ENCODE data around the gene PLGRKT. TPM values are rescaled to one million over a fixed set of nuclear protein-coding genes. Genes with fewer than 3 reads are reported as not detected.
A peak's percentile ranks its signal among the peaks of the same experiment; 100 is the strongest.
"Not testable (repeated sequence)": the region's sequence is repeated elsewhere in the genome, so short reads cannot be mapped to it uniquely, and the experiment has no call there.

The PLGRKT gene
- total RNA-seq, 2 donors from 2014 or later, result 21.0 to 31.1 TPM

- Mint-ChIP-seq H3K36me3 (ENCODE audit: low read depth) (no peaks in the 10 kb centered on the region), H3K4me1 (peaks cover 7% of the 10 kb centered on the region), H3K27ac (peak overlapping the region; percentile 44), H3K27me3 (ENCODE audit: insufficient read depth) (no peaks in the 10 kb centered on the region), H3K4me3 (peak overlapping the region; percentile 29), H3K9me3 (peaks cover 4% of the 10 kb centered on the region)
- Histone ChIP-seq H3K36me3 (ENCODE audit: control insufficient read depth, insufficient read depth, low read length) (no peaks in the 10 kb centered on the region), H3K4me3 (ENCODE audit: low read length) (peak overlapping the region; percentile 49), H3K4me1 (ENCODE audit: control insufficient read depth, insufficient read depth, low read length) (no peaks in the 10 kb centered on the region), H3K9ac (ENCODE audit: extremely low read depth, low read length, poor library complexity, severe bottlenecking) (no peak overlapping the region), H3K27ac (ENCODE audit: low read depth, low read length) (no peak overlapping the region), H3K27me3 (ENCODE audit: control insufficient read depth, insufficient read depth, low read length, poor library complexity, severe bottlenecking) (no peaks in the 10 kb centered on the region), H3K9me3 (ENCODE audit: control insufficient read depth, low read length) (no peaks in the 10 kb centered on the region)
- 50 to 57% methylated on average over 8 to 10 of the region's 10 CpGs for WGBS, 2 experiments (ENCODE audit: insufficient coverage in 1 of 2, insufficient read length in 1 of 2)
- peak; percentile 52 for TF ChIP-seq CTCF (conservative IDR thresholded peaks at IDR 0.05)
- DNase-seq, result peak; percentile 93
Measured at GRCh38 chr9:5326893-5327548, 110.7 kb downstream of the PLGRKT start.

- H3K4me1 ChIP-seq (ENCODE audit: control insufficient read depth, insufficient read depth, low read length), result no peaks in the 10 kb centered on the region
- Mint-ChIP-seq H3K36me3 (ENCODE audit: low read depth) (no peaks in the 10 kb centered on the region), H3K27ac (no peak overlapping the region), H3K9me3 (peaks cover 2% of the 10 kb centered on the region), H3K27me3 (ENCODE audit: insufficient read depth) (no peaks in the 10 kb centered on the region), H3K4me1 (peaks cover 7% of the 10 kb centered on the region), H3K4me3 (no peak overlapping the region)
- H3K9ac ChIP-seq (ENCODE audit: extremely low read depth, low read length, poor library complexity, severe bottlenecking), result no peak overlapping the region
- H3K27me3 ChIP-seq (ENCODE audit: control insufficient read depth, insufficient read depth, low read length, poor library complexity, severe bottlenecking), result no peaks in the 10 kb centered on the region
- H3K4me3 ChIP-seq (ENCODE audit: low read length), result no peak overlapping the region
- no peaks in the 10 kb centered on the region for H3K36me3 ChIP-seq (ENCODE audit: control insufficient read depth, insufficient read depth, low read length)
- no peak overlapping the region for H3K27ac ChIP-seq (ENCODE audit: low read depth, low read length)
- no peaks in the 10 kb centered on the region for H3K9me3 ChIP-seq (ENCODE audit: control insufficient read depth, low read length)
- TF ChIP-seq CTCF (conservative IDR thresholded peaks at IDR 0.05), result no peak
- DNase-seq, result peak; percentile 49
Measured at GRCh38 chr9:5326187-5326586, 111.5 kb downstream of the PLGRKT start.

- H3K27ac ChIP-seq (ENCODE audit: low read depth, low read length); H3K36me3 ChIP-seq (ENCODE audit: control insufficient read depth, insufficient read depth, low read length); H3K27ac Mint-ChIP-seq; H3K4me1 Mint-ChIP-seq; H3K4me3 Mint-ChIP-seq; H3K9ac ChIP-seq (ENCODE audit: extremely low read depth, low read length, poor library complexity, severe bottlenecking); H3K4me1 ChIP-seq (ENCODE audit: control insufficient read depth, insufficient read depth, low read length); H3K9me3 ChIP-seq (ENCODE audit: control insufficient read depth, low read length); H3K4me3 ChIP-seq (ENCODE audit: low read length); H3K9me3 Mint-ChIP-seq; H3K27me3 ChIP-seq (ENCODE audit: control insufficient read depth, insufficient read depth, low read length, poor library complexity, severe bottlenecking); H3K36me3 Mint-ChIP-seq (ENCODE audit: low read depth); H3K27me3 Mint-ChIP-seq (ENCODE audit: insufficient read depth): not testable (repeated sequence)
- DNase-seq, result peak; percentile 47
- WGBS, 2 experiments (ENCODE audit: insufficient coverage in 1 of 2, insufficient read length in 1 of 2), result no CpG with 5 or more reads among the region's 1 CpG
Measured at GRCh38 chr9:5321601-5322000, 116.1 kb downstream of the PLGRKT start.

GRCh38 chr9:5321058-5321457, 116.7 kb downstream of the PLGRKT start:
- H3K4me1 Mint-ChIP-seq, result no peaks in the 10 kb centered on the region
- no peak overlapping the region for H3K4me3 Mint-ChIP-seq
- H3K9me3 ChIP-seq (ENCODE audit: control insufficient read depth, low read length), result peaks cover 6% of the 10 kb centered on the region
- no peaks in the 10 kb centered on the region for H3K36me3 ChIP-seq (ENCODE audit: control insufficient read depth, insufficient read depth, low read length)
- H3K36me3 Mint-ChIP-seq (ENCODE audit: low read depth), result no peaks in the 10 kb centered on the region
- no peak overlapping the region for H3K27ac Mint-ChIP-seq
- H3K27ac ChIP-seq (ENCODE audit: low read depth, low read length), result no peak overlapping the region
- H3K27me3 Mint-ChIP-seq (ENCODE audit: insufficient read depth), result no peaks in the 10 kb centered on the region
- H3K4me1 ChIP-seq (ENCODE audit: control insufficient read depth, insufficient read depth, low read length), result no peaks in the 10 kb centered on the region
- no peak for DNase-seq
- no peak overlapping the region for H3K4me3 ChIP-seq (ENCODE audit: low read length)
- H3K27me3 ChIP-seq (ENCODE audit: control insufficient read depth, insufficient read depth, low read length, poor library complexity, severe bottlenecking), result no peaks in the 10 kb centered on the region
- WGBS, 2 experiments (ENCODE audit: insufficient coverage in 1 of 2, insufficient read length in 1 of 2), result 57 to 64% methylated on average over 1 of the region's 1 CpG
- TF ChIP-seq CTCF (conservative IDR thresholded peaks at IDR 0.05), result peak; percentile 39
- peaks cover 4% of the 10 kb centered on the region for H3K9me3 Mint-ChIP-seq
- no peak overlapping the region for H3K9ac ChIP-seq (ENCODE audit: extremely low read depth, low read length, poor library complexity, severe bottlenecking)

GRCh38 chr9:5316406-5316805, 121.3 kb downstream of the PLGRKT start:
- not testable (repeated sequence) for H3K27ac Mint-ChIP-seq; H3K36me3 Mint-ChIP-seq (ENCODE audit: low read depth); H3K4me1 ChIP-seq (ENCODE audit: control insufficient read depth, insufficient read depth, low read length); H3K36me3 ChIP-seq (ENCODE audit: control insufficient read depth, insufficient read depth, low read length); H3K4me3 Mint-ChIP-seq; H3K4me3 ChIP-seq (ENCODE audit: low read length); DNase-seq; H3K27me3 Mint-ChIP-seq (ENCODE audit: insufficient read depth); H3K9ac ChIP-seq (ENCODE audit: extremely low read depth, low read length, poor library complexity, severe bottlenecking); H3K4me1 Mint-ChIP-seq; H3K27ac ChIP-seq (ENCODE audit: low read depth, low read length); H3K27me3 ChIP-seq (ENCODE audit: control insufficient read depth, insufficient read depth, low read length, poor library complexity, severe bottlenecking)
- H3K9me3 Mint-ChIP-seq, result peaks cover 12% of the 10 kb centered on the region
- peaks cover 22% of the 10 kb centered on the region for H3K9me3 ChIP-seq (ENCODE audit: control insufficient read depth, low read length)
- WGBS, 2 experiments (ENCODE audit: insufficient coverage in 1 of 2, insufficient read length in 1 of 2), result 92% methylated on average over 1 of the region's 1 CpG; no CpG with 5 or more reads in 1 of the 2 experiments

Measured in endodermal cell (in vitro differentiated cells).